ENCODE measurements around the gene NPEPL1.

NPEPL1 gene

DNA sequence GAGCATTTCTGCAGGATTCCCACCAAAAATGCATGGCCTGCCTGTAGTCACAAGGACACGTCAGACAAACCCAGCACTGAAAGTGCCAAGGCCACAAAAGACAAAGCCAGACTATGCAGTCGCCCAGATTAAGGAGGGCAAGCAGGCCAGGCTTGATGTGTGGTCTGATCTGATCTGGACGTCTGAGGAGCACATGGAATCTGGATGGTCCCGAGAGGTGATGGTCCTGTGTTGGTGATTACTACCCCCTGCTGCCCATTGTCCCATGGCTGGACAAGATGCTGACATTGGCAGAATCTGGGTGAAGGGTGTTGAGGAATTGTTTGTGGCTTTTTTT lies 17.1 kb downstream of the NPEPL1 start:
- H3K4me3 ChIP-seq (ENCODE audit: low read depth, low read length): no peak overlapping the region
- no peak for DNase-seq (ENCODE audit: low read depth)
- TF ChIP-seq, protein P1, sequence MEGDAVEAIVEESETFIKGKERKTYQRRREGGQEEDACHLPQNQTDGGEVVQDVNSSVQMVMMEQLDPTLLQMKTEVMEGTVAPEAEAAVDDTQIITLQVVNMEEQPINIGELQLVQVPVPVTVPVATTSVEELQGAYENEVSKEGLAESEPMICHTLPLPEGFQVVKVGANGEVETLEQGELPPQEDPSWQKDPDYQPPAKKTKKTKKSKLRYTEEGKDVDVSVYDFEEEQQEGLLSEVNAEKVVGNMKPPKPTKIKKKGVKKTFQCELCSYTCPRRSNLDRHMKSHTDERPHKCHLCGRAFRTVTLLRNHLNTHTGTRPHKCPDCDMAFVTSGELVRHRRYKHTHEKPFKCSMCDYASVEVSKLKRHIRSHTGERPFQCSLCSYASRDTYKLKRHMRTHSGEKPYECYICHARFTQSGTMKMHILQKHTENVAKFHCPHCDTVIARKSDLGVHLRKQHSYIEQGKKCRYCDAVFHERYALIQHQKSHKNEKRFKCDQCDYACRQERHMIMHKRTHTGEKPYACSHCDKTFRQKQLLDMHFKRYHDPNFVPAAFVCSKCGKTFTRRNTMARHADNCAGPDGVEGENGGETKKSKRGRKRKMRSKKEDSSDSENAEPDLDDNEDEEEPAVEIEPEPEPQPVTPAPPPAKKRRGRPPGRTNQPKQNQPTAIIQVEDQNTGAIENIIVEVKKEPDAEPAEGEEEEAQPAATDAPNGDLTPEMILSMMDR (IDR thresholded peaks at IDR 0.05; ENCODE audit: control insufficient read depth, extremely low read depth, insufficient read depth): no peak

DNA sequence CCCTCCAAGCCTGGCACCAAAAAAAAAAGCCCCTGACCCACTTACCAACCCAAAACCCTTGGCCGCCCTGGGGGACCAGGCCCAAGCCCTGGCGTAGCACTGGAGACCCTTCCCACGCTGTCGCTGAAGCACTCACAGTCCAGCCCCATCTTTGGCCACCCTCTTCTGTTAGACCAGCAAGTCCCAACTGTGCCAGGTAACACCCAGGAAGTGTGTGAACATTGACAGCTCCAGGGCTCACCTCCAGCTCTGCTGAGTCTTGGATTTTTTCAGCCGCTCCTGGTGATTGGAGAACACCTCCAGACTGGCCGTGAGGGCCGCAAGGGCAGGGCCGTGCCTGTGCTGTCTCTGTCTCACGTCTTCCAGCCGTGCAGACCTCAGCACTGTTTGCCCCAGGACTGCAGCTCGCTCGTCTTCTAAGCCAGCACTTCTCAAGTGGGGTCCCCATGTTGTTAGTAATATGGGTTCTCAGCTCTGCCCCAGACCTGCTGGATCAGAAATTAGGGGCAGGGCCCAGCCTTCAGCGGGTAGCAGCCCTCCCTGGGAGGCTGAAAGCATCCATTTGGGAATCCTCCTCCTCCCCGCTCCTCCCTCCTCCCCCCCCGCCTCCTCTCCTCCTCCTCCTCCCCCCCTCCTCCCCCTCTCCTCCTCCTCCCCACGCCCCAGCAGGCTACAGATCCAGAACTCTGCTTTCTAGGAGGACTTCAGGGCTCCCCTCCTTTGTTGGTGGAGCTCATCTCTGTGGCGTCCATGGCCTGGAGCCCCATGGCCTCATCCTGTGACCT lies 18.1 kb downstream of the NPEPL1 start:
- DNase-seq (ENCODE audit: low read depth): no peak
- TF ChIP-seq, protein P1 (IDR thresholded peaks at IDR 0.05; ENCODE audit: control insufficient read depth, extremely low read depth, insufficient read depth): no peak
- H3K4me3 ChIP-seq (ENCODE audit: low read depth, low read length): no peak overlapping the region

DNA sequence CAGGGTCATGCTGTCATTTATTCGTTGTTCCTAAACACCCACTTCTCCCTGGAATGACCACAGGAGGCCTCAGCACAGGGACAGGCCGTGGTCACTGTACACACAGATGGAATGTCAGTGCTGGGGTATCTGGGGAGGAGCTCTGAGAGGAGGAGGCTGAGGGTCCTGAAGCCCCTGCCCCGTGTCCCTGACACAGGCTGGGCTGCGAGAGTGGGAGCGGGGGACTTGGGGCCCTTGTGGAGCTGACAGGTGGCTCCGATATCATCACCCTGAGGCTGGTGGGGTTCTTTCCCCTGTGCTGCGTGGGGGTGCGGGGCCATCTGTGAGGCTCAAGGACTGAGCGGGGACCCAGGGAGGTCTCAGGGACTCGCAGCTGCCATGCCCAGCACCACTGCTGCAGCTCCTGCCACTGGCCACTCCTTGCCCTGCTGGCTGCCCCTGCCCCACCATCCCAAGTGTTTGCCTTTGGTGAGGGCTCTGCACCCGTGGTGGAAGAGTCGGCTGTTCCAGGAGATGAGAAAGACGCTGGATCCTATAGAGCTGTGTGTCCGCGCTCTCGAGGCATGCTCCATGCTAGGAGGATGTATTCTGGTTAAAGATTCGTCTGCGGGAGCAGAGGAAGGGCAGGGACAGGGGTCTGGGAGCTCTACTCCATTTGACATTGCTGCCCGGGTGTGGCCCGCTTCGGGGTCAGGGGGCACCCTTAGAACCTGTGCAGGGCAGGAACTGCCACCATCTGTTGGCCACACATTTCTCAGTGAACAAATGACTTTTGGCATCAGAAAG lies 18.9 kb downstream of the NPEPL1 start:
- H3K4me3 ChIP-seq (ENCODE audit: low read depth, low read length): no peak overlapping the region
- TF ChIP-seq, protein P1 (IDR thresholded peaks at IDR 0.05; ENCODE audit: control insufficient read depth, extremely low read depth, insufficient read depth): no peak
- no peak for DNase-seq (ENCODE audit: low read depth)

DNA sequence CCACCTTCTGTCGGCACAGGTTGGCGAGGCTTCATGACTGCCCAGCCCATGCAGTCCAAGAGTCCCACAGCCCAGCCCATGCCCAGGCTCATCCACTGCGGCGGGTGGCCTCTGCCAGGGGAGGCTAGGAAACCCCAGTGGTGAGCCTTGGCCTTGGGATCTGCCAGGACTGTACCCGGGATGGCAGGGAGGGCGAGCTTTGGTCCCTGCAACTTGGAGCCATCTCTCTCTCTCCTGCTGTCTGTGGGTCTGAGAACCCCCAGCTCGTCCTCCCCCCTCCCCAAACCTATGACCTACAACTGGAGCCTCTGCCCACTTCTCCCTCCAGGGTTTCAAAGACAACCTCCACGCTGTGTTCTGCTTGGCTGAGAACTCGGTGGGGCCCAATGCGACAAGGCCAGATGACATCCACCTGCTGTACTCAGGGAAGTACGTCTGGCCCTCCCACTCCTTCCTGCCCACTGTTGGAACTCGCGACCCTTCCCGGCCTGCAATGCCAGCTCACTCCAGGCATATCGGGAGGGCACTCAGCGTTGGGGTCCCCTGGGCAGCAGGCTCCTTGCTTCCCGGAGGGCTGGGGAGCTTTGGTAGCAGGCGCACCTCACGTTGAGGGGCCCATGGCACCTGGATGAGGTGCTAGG lies 19.7 kb downstream of the NPEPL1 start:
- TF ChIP-seq, protein P1 (IDR thresholded peaks at IDR 0.05; ENCODE audit: control insufficient read depth, extremely low read depth, insufficient read depth): no peak
- DNase-seq (ENCODE audit: low read depth): no peak
- no peak overlapping the region for H3K4me3 ChIP-seq (ENCODE audit: low read depth, low read length)

DNA sequence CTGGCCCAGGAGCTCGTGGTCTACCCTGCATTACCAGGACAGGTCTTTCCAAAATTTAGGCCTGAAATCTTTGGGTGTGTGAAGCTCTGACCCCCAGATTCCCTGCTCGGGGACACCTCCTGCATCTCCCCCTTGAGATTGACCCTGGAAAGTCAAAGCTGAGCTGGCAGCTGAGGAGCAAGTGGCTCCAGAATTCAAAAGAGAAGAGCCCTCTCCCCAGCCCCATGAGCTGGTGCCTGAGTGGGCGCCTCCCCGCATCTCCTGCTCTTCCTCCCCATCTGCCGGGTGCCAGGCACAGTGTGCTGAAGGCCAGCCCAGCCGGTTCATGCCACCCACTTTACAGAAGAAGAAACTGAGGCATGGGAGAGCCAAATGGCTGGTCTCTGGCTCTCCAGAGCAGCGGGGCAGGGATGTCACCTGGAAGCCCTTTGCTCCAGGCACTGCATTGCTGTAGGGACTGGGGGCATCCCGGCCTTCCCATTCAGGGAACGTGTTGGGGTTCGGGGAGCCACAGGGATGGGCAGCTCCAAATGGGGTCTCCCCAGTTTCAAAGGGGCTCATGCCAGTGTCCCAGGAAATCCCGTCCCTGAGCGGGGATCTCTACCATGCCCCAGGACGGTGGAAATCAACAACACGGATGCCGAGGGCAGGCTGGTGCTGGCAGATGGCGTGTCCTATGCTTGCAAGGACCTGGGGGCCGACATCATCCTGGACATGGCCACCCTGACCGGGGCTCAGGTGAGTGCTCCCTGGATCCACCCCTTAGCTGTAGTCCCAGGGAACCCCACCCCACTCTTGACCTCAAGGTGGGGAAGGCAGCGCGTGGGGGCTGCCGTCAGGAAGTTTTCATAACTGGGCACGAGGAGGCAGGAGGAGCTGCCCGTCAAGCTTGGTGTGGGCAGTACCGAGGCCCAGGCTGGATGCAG lies 20.5 kb downstream of the NPEPL1 start:
- no peak for DNase-seq (ENCODE audit: low read depth)
- no peak overlapping the region for H3K4me3 ChIP-seq (ENCODE audit: low read depth, low read length)
- TF ChIP-seq, protein P1 (IDR thresholded peaks at IDR 0.05; ENCODE audit: control insufficient read depth, extremely low read depth, insufficient read depth): no peak

- H3K4me3 ChIP-seq (ENCODE audit: low read depth, low read length): no peak overlapping the region
- DNase-seq (ENCODE audit: low read depth): no peak
- TF ChIP-seq, protein P1 (IDR thresholded peaks at IDR 0.05; ENCODE audit: control insufficient read depth, extremely low read depth, insufficient read depth): no peak
Measured at GRCh38 chr20:58713801-58714339, 21.3 kb downstream of the NPEPL1 start.
